ENCODE data around the gene KARS1. TPM values are rescaled to one million over a fixed set of nuclear protein-coding genes. Genes with fewer than 3 reads are reported as not detected.

Gene KARS1
- total RNA-seq = 193 and 216 TPM in 2 replicates

GRCh38 chr16:75647492-75648264 lies at the start of gene KARS1, which contains the start of gene TERF2IP:
KARS1 (minus strand) TSS chr16:75647665; CDS start chr16:75647639, 26 bp downstream.
TERF2IP (plus strand) TSS chr16:75647773; CDS start chr16:75647883, 110 bp downstream.

DNA sequence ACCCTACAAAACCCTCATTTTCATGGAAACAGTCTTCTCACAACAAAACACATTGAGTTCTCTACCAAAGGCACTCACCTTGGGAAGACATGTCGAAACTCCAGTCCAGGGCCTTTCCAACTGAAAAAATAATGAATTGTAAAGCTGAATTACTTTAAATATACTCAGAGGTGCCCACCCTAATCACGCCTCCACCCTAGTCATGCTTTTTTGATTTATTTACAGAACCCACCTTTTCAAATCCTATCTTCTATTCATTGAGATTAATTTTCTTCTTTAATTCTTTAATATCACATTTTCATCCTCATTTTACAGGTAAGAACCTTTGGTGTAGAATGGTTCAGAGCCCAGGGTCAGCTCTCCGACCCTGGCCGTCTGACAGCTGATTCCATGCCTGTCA lies 29.4 kb upstream of the KARS1 start, which contains the start of gene CPHXL2:
CPHXL2 (minus strand) TSS at position 101 of the 400 bp plus-strand sequence; CDS start at position 91, 10 bp downstream.

DNA sequence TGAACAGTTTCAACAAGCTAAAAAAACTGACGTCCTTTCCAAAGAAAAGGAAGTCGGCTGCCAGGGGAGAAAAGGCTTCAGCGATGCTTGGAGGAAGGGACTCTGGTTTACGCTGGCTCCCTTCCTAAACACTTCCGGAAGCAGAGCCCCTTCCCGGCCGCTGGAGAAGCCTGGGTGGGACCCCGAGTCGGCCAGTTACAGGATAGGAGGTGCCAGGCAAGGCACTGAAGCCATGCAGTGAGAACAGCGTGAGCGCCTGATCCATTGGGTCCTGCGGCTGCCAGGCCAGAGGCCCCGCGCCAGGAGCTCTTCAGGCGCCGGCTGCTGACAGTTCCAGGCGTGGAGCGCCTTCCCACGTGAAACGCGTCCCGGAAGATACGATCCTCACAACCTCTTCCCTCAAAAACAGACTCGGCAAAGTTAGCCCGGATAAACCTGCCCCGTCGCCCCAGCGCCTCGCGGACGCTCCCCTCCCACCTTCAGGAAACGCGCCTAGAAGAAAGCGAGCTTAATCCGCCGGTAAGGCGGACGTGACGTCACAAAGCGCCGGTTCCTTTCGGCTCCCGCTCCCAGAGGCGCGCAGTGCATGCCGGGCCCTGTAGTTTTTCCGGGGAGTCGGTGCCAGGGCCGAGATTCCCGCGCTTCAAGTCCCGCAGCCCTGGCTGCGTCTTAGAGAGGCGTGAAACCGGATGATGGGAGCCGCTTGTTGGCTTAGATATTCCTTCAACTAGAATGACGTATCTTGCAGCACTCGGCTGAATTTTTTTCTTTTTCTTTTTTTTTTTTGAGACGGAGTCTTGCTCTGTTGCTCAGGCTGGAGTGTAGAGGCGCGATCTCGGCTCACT lies 24.5 kb downstream of the KARS1 start, which contains the start of gene ADAT1:
ADAT1 (minus strand) TSS at position 521 of the 845 bp plus-strand sequence. CDS start 2,482 bp downstream, outside the sequence.

Other genes with a start within 250 kb of the KARS1 start
- gene CFDP1, start 214.2 kb downstream of the KARS1 start, total RNA-seq = 37.6 and 40.7 TPM in 2 replicates
- 28.1 and 31.3 TPM in 2 replicates for gene TMEM170A, start 183.0 kb downstream of the KARS1 start, total RNA-seq
- gene CHST6, start 152.2 kb downstream of the KARS1 start, total RNA-seq = 0.48 and 2.1 TPM in 2 replicates
- gene CHST5, start 111.6 kb downstream of the KARS1 start, total RNA-seq = not detected in 2 replicates
- 7.7 and 11.1 TPM in 2 replicates for gene TMEM231, start 91.4 kb downstream of the KARS1 start, total RNA-seq
- gene GABARAPL2, start 81.3 kb downstream of the KARS1 start, total RNA-seq = 20.7 and 24.9 TPM in 2 replicates
- 61.8 and 66.0 TPM in 2 replicates for gene ADAT1, start 24.4 kb downstream of the KARS1 start, total RNA-seq
- 27.0 and 35.6 TPM in 2 replicates for gene TERF2IP, start 108 bp upstream of the KARS1 start, total RNA-seq
- gene CPHXL2, start 29.3 kb upstream of the KARS1 start, total RNA-seq = not detected in 2 replicates
- not detected in 2 replicates for gene DUXB, start 53.8 kb upstream of the KARS1 start, total RNA-seq
- gene CPHXL, start 78.8 kb upstream of the KARS1 start, total RNA-seq = not detected in 2 replicates

Data from tracheal epithelial cell (primary cell).